ENCODE results near the gene MARCO.
A peak's percentile ranks its signal among the peaks of the same experiment; 100 is the strongest.
"Not testable (repeated sequence)": the region's sequence is repeated elsewhere in the genome, so short reads cannot be mapped to it uniquely, and the experiment has no call there.

Gene MARCO

GRCh38 chr2:119028327-119029174 lies 86.6 kb downstream of the MARCO start:
- Histone ChIP-seq H3K27ac (no peak overlapping the region), H3K36me3 (no peaks in the 10 kb centered on the region), H3K9me3 (no peaks in the 10 kb centered on the region), H3K4me1 (no peaks in the 10 kb centered on the region), H3K27me3 (no peaks in the 10 kb centered on the region), H3K4me3 (no peak overlapping the region)
- DNase-seq = no peak
- intact Hi-C loops (cut with DNase I; ENCODE audit: low total_unique reads) = no loop called here
- peak in 1 of 2 experiments; percentile 12 for TF ChIP-seq CTCF (IDR thresholded peaks at IDR 0.05)

- Histone ChIP-seq H3K36me3 (no peaks in the 10 kb centered on the region), H3K27ac (no peak overlapping the region), H3K4me1 (no peaks in the 10 kb centered on the region), H3K4me3 (no peak overlapping the region), H3K9me3 (no peaks in the 10 kb centered on the region), H3K27me3 (no peaks in the 10 kb centered on the region)
- intact Hi-C loops (cut with DNase I; ENCODE audit: low total_unique reads) = no loop called here
- no peak for DNase-seq
- no peak for TF ChIP-seq CTCF (IDR thresholded peaks at IDR 0.05)
Measured at GRCh38 chr2:119029297-119029696, 87.3 kb downstream of the MARCO start.

GRCh38 chr2:119037922-119038321 lies 95.9 kb downstream of the MARCO start:
- H3K9me3 ChIP-seq; H3K36me3 ChIP-seq; intact Hi-C loops (cut with DNase I; ENCODE audit: low total_unique reads); H3K27ac ChIP-seq; H3K4me3 ChIP-seq; H3K27me3 ChIP-seq; DNase-seq; H3K4me1 ChIP-seq: not testable (repeated sequence)

- intact Hi-C loops (cut with DNase I; ENCODE audit: low total_unique reads) = no loop called here
- Histone ChIP-seq H3K4me3 (no peak overlapping the region), H3K4me1 (no peaks in the 10 kb centered on the region), H3K9me3 (no peaks in the 10 kb centered on the region), H3K36me3 (no peaks in the 10 kb centered on the region), H3K27ac (no peak overlapping the region), H3K27me3 (no peaks in the 10 kb centered on the region)
- TF ChIP-seq CTCF (IDR thresholded peaks at IDR 0.05) = no peak
- DNase-seq = no peak
Measured at GRCh38 chr2:119040730-119041129, 98.7 kb downstream of the MARCO start.
